CD1c-positive myeloid dendritic cell (primary cell): ENCODE results near the gene SRGAP3.

Experiments used
- DNase-seq: peaks from one replicate; pipeline ENCODE4 v3.0.0-alpha.2; 2016; ENCODE audit errors: extremely low spot score

The SRGAP3 gene

DNA sequence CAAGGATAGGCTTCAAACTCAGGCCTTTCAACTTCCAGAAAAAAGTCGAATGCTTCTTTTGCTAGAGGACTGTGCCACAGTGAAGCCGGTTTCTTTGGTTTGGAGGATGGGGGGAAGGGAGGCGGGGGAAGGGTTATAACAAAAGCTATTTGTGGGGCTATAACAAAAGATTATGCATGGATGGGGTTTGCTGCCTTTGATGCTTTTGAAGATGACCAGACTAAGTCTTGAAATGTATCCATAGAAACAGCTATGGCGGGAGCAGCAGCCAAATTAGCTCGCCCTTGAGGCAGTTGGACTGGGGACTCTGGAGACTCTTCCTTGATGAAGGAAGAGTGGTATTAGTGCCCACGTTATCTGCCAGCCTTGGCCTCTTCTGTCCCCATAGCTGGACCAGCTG is 47.5 kb downstream of the SRGAP3 start:
- DNase-seq, result no peak

GRCh38 chr3:9201266-9201665 is 48.2 kb downstream of the SRGAP3 start:
- no peak for DNase-seq

DNA sequence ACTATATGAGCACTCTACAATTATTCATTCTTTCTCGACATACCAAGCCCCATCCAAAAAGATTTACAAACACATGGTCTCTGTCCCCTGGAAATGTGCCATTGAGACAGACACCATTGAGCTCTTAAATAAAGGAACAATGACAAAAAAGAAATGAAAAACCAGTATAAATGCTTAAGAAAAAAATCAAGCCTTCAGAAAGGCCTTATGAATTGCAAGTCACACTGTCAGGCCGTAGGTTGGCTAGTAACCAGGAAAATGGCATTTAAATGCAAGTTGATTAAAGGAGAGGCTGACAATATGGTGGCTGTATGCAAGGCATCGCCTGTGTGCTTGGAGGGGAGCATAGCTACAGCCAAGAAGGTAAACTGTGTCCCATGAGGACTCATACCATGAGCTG is 49.7 kb downstream of the SRGAP3 start:
- DNase-seq, result no peak

DNA sequence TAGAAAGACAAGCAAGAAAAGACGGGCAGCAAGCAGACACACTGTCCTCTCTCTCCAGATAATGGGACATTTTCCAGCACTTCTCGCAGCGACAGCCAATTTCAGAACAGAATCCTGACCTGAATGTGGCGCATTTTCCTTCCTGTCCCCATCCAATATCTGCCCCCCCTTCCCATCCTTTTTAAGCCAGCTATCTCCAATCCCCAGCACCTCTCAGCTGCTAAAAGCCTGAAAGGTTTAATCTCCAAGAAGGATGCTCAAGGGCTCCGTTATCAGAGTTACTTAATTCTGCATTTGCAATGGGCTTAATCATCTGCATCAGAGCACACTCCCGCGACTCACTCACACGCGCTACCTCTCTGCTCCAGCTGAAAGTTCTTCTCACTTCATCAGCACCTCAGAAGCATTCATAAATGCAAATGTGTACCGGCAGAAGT is 50.5 kb downstream of the SRGAP3 start:
- DNase-seq, result no peak

DNA sequence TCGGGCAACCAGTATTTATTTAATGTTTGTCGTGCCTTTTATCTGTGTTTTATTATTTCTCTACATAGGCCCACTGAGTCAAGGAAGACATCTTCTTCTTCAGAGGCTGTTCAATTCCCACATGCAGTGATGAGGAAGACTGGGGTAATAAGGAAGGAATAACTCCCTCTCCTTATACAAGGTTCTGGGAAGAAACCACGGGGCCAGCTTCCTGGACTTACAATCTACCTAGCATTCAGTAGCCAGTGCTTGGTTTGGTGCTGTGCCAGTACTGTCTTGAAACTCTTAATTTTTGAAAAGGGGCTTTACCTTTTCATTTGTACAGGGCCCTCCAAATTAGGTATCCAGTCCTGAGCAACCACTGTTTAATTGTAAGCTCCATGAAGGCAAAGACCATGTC is 51.2 kb downstream of the SRGAP3 start:
- no peak for DNase-seq

DNA sequence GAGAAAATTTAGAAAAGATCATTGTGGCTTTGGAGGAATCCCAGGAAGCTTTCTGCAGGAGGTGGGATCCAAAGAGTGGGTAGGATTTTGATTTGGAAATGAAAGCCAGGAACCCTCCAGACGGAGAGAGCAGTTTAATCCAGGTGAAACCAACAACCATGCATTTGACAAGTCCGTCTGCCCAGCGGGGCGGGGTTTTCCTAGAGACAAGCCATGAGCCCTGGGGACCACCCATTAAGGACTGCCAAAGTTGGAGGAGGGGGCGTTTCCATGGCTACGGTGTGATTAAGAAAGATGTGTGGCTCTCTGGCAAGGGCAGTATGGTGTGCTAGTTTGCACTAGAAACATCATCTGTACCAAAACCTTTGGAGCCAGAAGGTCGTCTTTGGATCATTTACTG is 53.4 kb downstream of the SRGAP3 start:
- no peak for DNase-seq

DNA sequence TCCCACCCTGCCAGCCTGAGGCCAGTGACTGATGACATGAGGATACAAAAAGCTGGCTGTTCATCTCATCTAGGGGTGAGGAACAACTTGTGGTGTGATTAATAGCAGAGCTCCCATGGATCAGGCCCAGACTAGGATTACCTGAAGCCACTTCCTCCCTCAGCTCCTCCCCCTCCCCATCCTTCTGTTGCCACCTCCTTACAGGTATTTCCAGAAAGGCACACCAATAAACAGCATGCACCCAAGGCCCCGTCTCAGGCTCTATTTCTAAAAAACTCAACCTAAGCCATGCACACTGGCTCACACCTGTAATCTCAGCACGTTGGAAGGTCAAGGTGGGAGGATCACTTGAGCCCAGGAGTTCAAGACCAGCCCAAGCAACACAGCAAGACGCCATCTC is 54.1 kb downstream of the SRGAP3 start:
- DNase-seq, result no peak

DNA sequence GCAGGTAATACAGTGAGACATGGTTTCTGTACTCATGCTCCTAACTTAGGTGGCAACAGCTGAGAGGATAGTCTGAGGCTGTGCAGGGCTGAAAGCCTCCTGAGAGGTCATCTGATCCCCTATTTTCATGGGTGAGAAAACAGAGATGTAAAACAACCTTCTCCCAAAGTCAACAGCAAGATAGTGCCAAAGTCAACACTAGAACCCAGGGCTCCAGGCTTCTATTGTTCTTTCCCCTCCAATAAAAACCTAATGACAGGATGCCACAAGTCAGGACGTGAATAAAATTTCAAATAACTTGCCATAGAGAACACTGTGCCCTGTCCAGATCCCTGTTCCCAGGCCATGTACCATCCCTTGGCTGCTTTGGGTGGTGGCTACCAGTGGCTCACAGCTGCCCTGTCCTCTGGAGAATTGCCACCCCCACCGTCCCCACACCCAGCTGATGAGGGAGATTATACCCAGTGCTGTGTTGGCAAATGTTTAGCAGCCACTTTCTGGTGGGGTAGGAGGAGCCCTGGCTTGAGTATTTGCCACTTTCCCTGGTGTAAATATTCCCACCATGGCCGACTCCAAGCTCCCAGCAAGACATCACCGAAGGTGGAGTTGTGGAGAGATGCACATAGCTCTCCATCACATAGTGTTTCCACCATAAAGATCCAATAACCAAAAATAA is 54.8 kb downstream of the SRGAP3 start:
- no peak for DNase-seq

DNA sequence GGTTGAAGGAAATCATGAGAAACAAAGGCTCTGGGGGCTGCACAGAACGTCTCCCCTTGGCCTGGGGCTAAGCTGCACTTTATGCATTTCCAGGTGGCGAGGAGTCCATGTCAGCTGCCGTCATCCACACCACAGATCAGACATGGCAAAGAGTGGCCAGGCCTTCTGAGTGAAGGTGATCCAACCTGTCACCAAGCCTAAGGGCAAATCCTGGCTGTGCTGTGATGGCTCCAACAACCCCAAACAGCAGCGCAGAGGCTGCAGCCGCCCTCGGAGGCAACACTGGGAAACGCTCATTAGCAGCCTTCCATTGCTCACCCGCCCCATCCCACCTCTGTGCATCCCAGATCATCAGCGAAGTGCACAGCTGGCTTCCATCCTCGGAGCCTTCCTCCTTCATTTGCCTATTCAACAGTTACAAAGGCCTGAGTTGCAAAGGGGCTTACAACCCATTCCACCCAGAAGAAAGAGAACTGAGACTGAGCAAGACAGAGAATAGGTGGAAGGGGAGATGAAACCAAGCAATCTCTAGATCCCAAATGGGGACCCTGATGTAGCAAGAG is 55.7 kb downstream of the SRGAP3 start:
- no peak for DNase-seq

DNA sequence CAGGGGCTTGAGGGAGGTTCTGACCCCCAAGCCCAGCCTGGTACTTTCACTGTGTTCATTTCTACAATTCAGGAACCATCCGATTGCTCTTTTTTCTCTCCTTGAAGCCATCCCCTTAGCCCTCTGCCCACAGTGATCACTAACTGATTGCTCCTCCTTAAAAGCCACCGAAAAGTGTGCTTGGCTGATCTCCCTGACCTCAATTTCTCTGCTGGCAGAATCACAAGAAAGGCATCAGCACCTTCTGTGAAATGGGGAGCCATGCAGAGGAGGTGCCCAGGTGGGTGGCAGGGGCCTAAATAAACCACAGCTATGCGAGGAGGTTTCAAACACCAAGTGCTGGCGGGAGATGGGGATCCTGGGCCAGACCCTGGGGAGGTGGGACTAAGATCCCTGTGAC is 56.2 kb downstream of the SRGAP3 start:
- no peak for DNase-seq

DNA sequence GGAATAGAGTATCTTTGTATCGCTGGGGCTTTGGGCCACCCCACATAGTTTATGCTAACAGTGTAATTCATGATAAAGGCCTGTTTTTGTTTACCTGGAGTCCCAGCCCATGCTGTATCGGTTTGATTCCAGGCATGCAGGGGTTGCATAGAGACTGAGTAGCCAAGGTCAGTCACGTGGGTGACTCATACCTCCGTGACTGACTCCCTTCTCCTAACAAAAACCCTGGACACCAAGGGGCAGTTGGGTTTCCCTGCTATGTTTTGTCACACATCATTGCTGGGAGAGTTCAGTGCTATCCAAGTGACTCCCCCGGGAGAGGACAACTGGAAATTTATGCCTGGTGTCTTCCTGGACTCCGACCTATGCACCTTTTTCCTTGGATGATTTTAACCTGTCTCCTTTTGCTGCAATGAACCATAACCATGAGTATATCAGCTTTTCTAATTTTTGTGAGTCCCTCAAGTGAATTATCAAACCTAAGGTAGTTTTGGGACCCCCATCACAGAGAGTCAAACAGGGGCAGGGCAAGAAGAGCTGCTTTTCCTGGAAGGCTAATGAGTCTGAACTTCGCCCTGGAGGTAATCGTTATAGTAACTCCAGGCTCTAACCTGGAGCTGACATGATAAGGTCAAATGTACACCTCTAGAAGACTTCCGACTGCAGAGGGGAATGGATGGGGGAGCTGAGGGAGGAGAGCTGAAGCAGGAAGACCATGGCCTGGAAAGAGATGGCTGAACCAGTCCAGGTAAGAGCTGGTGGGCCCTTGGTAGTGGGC is 57.0 kb downstream of the SRGAP3 start:
- DNase-seq, result no peak

- no peak for DNase-seq
These were observed 59.2 kb downstream of the SRGAP3 start for GRCh38 chr3:9190276-9190675.

DNA sequence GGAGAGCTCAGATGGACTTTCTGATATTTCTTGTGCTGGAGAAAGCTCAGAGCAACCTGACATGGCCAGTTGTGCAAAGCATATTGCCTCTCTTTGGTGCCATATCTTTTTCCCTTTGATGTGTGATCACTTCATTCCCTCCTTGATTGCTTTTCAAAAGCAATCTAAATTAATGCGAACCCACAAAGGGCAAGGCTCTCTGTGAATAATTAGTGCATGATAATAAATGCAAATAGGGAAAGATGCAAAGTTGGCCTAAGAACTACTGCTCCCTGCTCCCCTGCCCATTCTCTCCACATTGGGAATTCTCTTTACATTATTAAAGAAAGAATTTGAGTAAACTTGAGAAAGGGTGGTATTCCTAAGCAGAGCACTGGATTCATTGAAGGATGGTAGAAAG is 60.9 kb downstream of the SRGAP3 start:
- no peak for DNase-seq

GRCh38 chr3:9185701-9186100 is 63.7 kb downstream of the SRGAP3 start:
- no peak for DNase-seq

GRCh38 chr3:9185046-9185445 is 64.4 kb downstream of the SRGAP3 start:
- no peak for DNase-seq

DNA sequence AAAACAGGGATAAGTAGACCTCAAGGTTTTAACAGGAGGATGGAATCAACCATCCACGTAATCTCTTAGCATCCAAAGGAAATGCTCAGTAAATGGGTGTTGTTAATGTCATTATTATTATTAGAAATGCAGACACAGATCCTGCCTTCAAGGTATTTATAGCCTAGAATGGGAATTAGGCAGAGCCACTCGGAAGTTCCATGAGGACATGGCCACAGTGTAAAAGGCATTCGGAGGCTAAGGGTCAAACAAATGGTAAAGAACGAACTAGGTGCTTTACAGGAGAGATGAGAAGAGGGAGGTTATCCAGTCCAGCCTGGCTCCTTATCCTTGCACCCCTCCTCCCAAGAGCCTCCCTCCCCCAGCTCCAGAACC is 65.0 kb downstream of the SRGAP3 start:
- DNase-seq, result no peak

- no peak for DNase-seq
These were observed 65.5 kb downstream of the SRGAP3 start for GRCh38 chr3:9183811-9184460.

DNA sequence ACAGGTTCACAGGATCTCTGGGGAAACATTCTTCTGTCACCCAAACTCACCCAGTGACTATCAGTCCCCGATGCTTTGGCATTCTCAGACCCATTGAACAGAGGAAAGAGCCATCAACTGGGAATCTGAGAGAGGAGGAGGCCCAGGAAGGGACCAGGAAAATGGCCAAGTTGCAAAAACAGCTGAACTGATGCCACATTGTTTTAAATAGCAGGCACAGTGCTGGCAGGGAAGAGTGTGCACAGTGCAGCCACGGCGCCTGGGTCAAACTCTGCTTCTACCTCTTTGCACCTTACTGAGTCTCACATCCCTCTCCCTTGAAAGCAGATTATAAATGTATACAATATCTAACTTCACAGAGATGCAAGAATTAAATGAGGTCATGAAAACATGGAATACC is 66.4 kb downstream of the SRGAP3 start:
- DNase-seq, result no peak

GRCh38 chr3:9180764-9181117 is 68.7 kb downstream of the SRGAP3 start:
- DNase-seq, result peak; percentile 44

DNA sequence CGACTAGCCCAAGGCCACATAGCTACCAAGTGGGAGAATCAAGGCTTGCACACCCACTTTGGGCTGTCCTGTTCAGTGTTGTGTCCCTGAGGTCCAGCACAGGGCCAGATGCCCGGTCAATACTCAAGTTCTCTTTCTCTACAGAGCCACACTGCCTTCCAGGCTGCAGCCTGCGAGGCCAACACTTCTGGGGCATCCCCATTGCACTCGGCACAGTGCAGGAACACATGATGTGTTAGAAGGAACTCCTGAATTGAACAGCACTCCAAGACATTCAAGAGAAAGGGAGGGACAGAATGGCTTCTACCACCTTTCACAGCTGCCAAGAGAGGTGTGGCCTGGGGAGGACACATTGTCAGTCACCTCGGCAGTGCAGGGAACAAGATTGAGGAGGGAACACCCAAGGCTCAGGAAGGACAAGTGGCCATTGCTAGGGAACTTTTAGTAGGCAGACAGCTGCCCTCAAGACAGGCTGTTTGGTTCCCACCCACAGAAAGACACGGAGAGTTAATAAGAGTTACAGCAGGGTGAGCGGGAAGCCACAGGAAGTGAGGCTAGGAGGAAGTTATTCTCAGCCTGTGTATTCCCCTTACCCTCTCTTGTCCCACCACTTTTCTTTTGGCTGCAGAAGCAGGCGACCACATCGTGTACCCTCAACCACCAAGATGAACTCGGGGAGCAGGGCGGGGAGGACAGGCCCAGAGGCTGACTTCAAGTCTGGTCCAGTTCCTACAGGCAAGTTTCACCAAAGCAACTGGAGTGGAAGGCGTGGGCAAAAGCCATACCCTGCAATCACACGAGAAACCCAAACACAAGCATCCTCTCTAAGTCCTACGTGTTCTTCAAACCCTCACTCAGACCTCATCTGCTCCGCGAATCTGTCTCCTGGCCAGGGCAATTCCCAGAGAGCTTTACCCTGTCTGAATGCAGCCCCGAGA is 69.4 kb downstream of the SRGAP3 start:
- DNase-seq, result peak; percentile 38

DNA sequence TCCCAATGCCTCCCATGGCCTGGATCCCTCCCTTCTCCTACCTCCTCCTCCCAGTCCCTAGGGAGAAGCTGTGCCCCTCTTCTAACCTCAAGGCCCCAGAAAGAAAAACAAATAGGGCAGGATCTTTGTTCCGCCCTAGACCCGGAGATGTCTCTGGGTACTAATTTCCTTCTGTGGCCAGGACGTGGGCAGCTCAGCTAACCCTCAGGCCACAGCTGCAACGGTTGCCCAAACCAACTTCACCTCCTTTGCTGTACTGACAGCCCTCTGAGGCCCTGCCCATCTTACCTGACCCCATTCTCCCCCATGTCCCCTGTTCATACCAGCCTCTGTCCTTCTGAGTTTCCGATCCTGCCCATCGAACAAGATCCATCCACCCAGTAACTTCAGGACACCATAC is 70.7 kb downstream of the SRGAP3 start:
- DNase-seq, result no peak

DNA sequence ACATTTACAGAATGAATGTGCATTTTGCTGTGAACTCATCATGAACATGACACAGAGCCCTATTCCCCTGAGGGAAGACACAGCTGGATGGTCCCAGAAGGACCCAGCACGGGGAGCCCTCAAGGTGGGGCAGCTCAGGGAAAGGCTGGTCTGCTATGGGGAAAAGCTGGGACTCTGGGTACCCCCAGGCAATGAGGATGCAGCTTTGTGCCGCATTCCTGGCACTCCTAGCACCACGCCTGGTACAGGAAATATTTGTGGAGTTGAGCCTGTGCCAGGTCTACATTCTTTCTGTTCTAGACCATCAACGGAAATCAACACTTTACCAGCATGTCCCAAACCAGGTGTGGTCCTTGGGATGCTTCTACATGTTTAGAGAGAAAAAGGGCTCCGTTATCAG is 74.0 kb downstream of the SRGAP3 start:
- DNase-seq, result no peak
